ENCODE data around the gene LRRC28. TPM values are rescaled to one million over a fixed set of nuclear protein-coding genes. Genes with fewer than 3 reads are reported as not detected.

Gene LRRC28
- total RNA-seq, 1 experiment from 2014 or later = 39.3 TPM

- Histone ChIP-seq H3K36me3 (ENCODE audit: control insufficient read depth, insufficient read depth, low read length) (no peaks in the 10 kb centered on the region), H3K4me1 (ENCODE audit: control insufficient read depth, insufficient read depth, low read length) (no peaks in the 10 kb centered on the region), H3K27me3 (ENCODE audit: control insufficient read depth, insufficient read depth, low read length) (no peaks in the 10 kb centered on the region), H3K27ac (ENCODE audit: low read length) (no peak overlapping the region), H3K4me3 (ENCODE audit: low read depth in 2 of 2, low read length in 2 of 2) (no peak overlapping the region), H3K9me3 (ENCODE audit: control insufficient read depth, insufficient read depth, low read depth, low read length) (no peaks in the 10 kb centered on the region)
- DNase-seq (ENCODE audit: low read depth, low spot score) (no peak), ATAC-seq (no peak)
- POLR2A ChIA-PET = no interaction called here
- no TSS peak for BruUV-seq (replicated peaks)
- intact Hi-C loops (cut with micrococcal nuclease; ENCODE audit: unreplicated experiment) (no loop called here), in situ Hi-C loops (cut with HindIII; ENCODE audit: low pct_unique_long_range_greater_than_20kb, low sequenced_read_pairs) (no loop called here)
- CTCF ChIA-PET = no interaction called here
- TF ChIP-seq REST (IDR thresholded peaks at IDR 0.05; ENCODE audit: insufficient read depth in 1 of 2, low read depth in 2 of 2, low read length in 1 of 2) = no peak
- TF ChIP-seq POLR2AphosphoS5 (IDR thresholded peaks at IDR 0.05; ENCODE audit: low read depth, low read length) = no peak
- TF ChIP-seq CTCF (IDR thresholded peaks at IDR 0.05) = no peak
- no peak for TF ChIP-seq TCF7L2 (IDR thresholded peaks at IDR 0.05; ENCODE audit: low read depth, low read length)
- no peak for TF ChIP-seq SIN3A (IDR thresholded peaks at IDR 0.05; ENCODE audit: borderline replicate concordance, insufficient read depth, low read depth, low read length)
Observed at GRCh38 chr15:99296386-99296785, 45.1 kb downstream of the LRRC28 start.

- POLR2A ChIA-PET = no interaction called here
- TF ChIP-seq CTCF (IDR thresholded peaks at IDR 0.05) = no peak
- no peak for TF ChIP-seq SIN3A (IDR thresholded peaks at IDR 0.05; ENCODE audit: borderline replicate concordance, insufficient read depth, low read depth, low read length)
- TF ChIP-seq TCF7L2 (IDR thresholded peaks at IDR 0.05; ENCODE audit: low read depth, low read length) = no peak
- no peak for TF ChIP-seq REST (IDR thresholded peaks at IDR 0.05; ENCODE audit: insufficient read depth in 1 of 2, low read depth in 2 of 2, low read length in 1 of 2)
- no peak for TF ChIP-seq POLR2AphosphoS5 (IDR thresholded peaks at IDR 0.05; ENCODE audit: low read depth, low read length)
- Histone ChIP-seq H3K9me3 (ENCODE audit: control insufficient read depth, insufficient read depth, low read depth, low read length) (no peaks in the 10 kb centered on the region), H3K36me3 (ENCODE audit: control insufficient read depth, insufficient read depth, low read length) (no peaks in the 10 kb centered on the region), H3K27me3 (ENCODE audit: control insufficient read depth, insufficient read depth, low read length) (no peaks in the 10 kb centered on the region), H3K4me3 (ENCODE audit: low read depth in 2 of 2, low read length in 2 of 2) (no peak overlapping the region), H3K27ac (ENCODE audit: low read length) (no peak overlapping the region), H3K4me1 (ENCODE audit: control insufficient read depth, insufficient read depth, low read length) (no peaks in the 10 kb centered on the region)
- in situ Hi-C loops (cut with HindIII; ENCODE audit: low pct_unique_long_range_greater_than_20kb, low sequenced_read_pairs) (no loop called here), intact Hi-C loops (cut with micrococcal nuclease; ENCODE audit: unreplicated experiment) (no loop called here)
- CTCF ChIA-PET = no interaction called here
- no TSS peak for BruUV-seq (replicated peaks)
- no peak for DNase-seq (ENCODE audit: low read depth, low spot score)
- no peak for ATAC-seq
Observed at GRCh38 chr15:99303907-99304306, 52.6 kb downstream of the LRRC28 start.
